Endodermal cell (in vitro differentiated cells): ENCODE measurements around the gene EIF4E2. TPM values are rescaled to one million over a fixed set of nuclear protein-coding genes. Genes with fewer than 3 reads are reported as not detected.

ENCODE experiments used
- DNase-seq: peaks from one replicate; pipeline ENCODE4 v3.0.0-alpha.2; 2017
- H3K27ac ChIP-seq: 2 replicates; pipeline ENCODE4 v1.5.1; 2013; ENCODE audit warnings: mild to moderate bottlenecking, low read depth, low read length, moderate library complexity
- H3K27me3 ChIP-seq: 2 replicates; pipeline ENCODE4 v1.6.1; 2013; ENCODE audit warnings: mild to moderate bottlenecking, low read length, moderate library complexity; ENCODE audit not compliant: insufficient read depth, control insufficient read depth, poor library complexity, severe bottlenecking
- H3K36me3 ChIP-seq: 2 replicates; pipeline ENCODE4 v1.7.0; 2013; ENCODE audit warnings: mild to moderate bottlenecking, low read length, moderate library complexity; ENCODE audit not compliant: control insufficient read depth, insufficient read depth
- H3K4me1 ChIP-seq: one replicate; pipeline ENCODE4 v1.7.0; 2013; ENCODE audit warnings: low read length; ENCODE audit not compliant: control insufficient read depth, insufficient read depth
- H3K4me3 ChIP-seq: 2 replicates; pipeline ENCODE4 v1.5.1; 2013; ENCODE audit warnings: mild to moderate bottlenecking, low read length, moderate library complexity
- H3K9ac ChIP-seq: 2 replicates; pipeline ENCODE4 v1.6.1; 2013; ENCODE audit warnings: mild to moderate bottlenecking, low read length, moderate library complexity; ENCODE audit not compliant: poor library complexity, severe bottlenecking; ENCODE audit errors: extremely low read depth
- H3K9me3 ChIP-seq: 2 replicates; pipeline ENCODE4 v1.6.1; 2013; ENCODE audit warnings: mild to moderate bottlenecking, low read length, moderate library complexity; ENCODE audit not compliant: control insufficient read depth
- H3K27ac Mint-ChIP-seq: 2 replicates; pipeline ENCODE4 v1.8.0; 2020; ENCODE audit warnings: mixed read lengths
- H3K27me3 Mint-ChIP-seq: 2 replicates; pipeline ENCODE4 v1.8.0; 2021; ENCODE audit warnings: mild to moderate bottlenecking, mixed read lengths; ENCODE audit not compliant: insufficient read depth
- H3K36me3 Mint-ChIP-seq: 2 replicates; pipeline ENCODE4 v1.8.0; 2020; ENCODE audit warnings: low read depth, mixed read lengths
- H3K4me1 Mint-ChIP-seq: 2 replicates; pipeline ENCODE4 v1.8.0; 2020; ENCODE audit warnings: mixed read lengths
- H3K4me3 Mint-ChIP-seq: 2 replicates; pipeline ENCODE4 v1.8.0; 2020; ENCODE audit warnings: mild to moderate bottlenecking, moderate library complexity, mixed read lengths
- H3K9me3 Mint-ChIP-seq: 2 replicates; pipeline ENCODE4 v1.8.0; 2020; ENCODE audit warnings: mild to moderate bottlenecking, mixed read lengths
- WGBS, 2 experiments: methylation state at CpG; one replicate each; pipeline versions ENCODE4 v1.1.5 to v1.1.7; 2013; ENCODE audit warnings: missing lambda C conversion rate in 2 of 2, mixed read lengths in 1 of 2; ENCODE audit not compliant: insufficient coverage in 1 of 2, insufficient read length in 1 of 2; 5-methylcytosine and 5-hydroxymethylcytosine counted together
- total RNA-seq, 2 donors: library from RNA; stranded (reverse); fragmentation: NEBNext Ultra II Directional in 1 of 2; extraction: Animal tissue kit (Norgen Biotek cat#: 25700) in 1 of 2; gene quantifications; 2 replicates in 1 of 2; 3 replicates in 1 of 2; pipeline ENCODE4 v1.2.1, GENCODE V29; 2021
- TF ChIP-seq, protein P1 (sequence below): fragments of 200-600 bp; sonication (generic); conservative IDR thresholded peaks from 2 replicates; pipeline ENCODE4 v1.5.0; 2021; ENCODE audit warnings: antibody characterized with exemption, mild to moderate bottlenecking

The EIF4E2 gene
- total RNA-seq, 2 donors from 2014 or later, result 105 to 116 TPM

- no peaks in the 10 kb centered on the region for H3K4me1 ChIP-seq
- H3K27ac ChIP-seq, result no peak overlapping the region
- H3K27me3 Mint-ChIP-seq, result peaks cover 4% of the 10 kb centered on the region
- H3K36me3 Mint-ChIP-seq, result no peaks in the 10 kb centered on the region
- no peak overlapping the region for H3K4me3 ChIP-seq
- H3K9me3 ChIP-seq, result no peaks in the 10 kb centered on the region
- peaks cover under 1% of the 10 kb centered on the region for H3K27me3 ChIP-seq
- 85 to 100% methylated on average over 3 to 10 of the region's 10 CpGs for WGBS, 2 experiments
- H3K9ac ChIP-seq, result no peak overlapping the region
- no peaks in the 10 kb centered on the region for H3K36me3 ChIP-seq
- no peak overlapping the region for H3K4me3 Mint-ChIP-seq
- TF ChIP-seq, protein P1, sequence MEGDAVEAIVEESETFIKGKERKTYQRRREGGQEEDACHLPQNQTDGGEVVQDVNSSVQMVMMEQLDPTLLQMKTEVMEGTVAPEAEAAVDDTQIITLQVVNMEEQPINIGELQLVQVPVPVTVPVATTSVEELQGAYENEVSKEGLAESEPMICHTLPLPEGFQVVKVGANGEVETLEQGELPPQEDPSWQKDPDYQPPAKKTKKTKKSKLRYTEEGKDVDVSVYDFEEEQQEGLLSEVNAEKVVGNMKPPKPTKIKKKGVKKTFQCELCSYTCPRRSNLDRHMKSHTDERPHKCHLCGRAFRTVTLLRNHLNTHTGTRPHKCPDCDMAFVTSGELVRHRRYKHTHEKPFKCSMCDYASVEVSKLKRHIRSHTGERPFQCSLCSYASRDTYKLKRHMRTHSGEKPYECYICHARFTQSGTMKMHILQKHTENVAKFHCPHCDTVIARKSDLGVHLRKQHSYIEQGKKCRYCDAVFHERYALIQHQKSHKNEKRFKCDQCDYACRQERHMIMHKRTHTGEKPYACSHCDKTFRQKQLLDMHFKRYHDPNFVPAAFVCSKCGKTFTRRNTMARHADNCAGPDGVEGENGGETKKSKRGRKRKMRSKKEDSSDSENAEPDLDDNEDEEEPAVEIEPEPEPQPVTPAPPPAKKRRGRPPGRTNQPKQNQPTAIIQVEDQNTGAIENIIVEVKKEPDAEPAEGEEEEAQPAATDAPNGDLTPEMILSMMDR, result no peak
- H3K9me3 Mint-ChIP-seq, result no peaks in the 10 kb centered on the region
- no peak overlapping the region for H3K27ac Mint-ChIP-seq
- no peak for DNase-seq
- peaks cover 3% of the 10 kb centered on the region for H3K4me1 Mint-ChIP-seq
Observed at GRCh38 chr2:232512602-232513001, 37.9 kb upstream of the EIF4E2 start.

- no peak overlapping the region for H3K27ac Mint-ChIP-seq
- no peaks in the 10 kb centered on the region for H3K27me3 ChIP-seq
- H3K9me3 ChIP-seq, result no peaks in the 10 kb centered on the region
- no peak overlapping the region for H3K4me3 ChIP-seq
- peaks cover 3% of the 10 kb centered on the region for H3K4me1 Mint-ChIP-seq
- H3K9me3 Mint-ChIP-seq, result no peaks in the 10 kb centered on the region
- no peak overlapping the region for H3K9ac ChIP-seq
- H3K4me1 ChIP-seq, result no peaks in the 10 kb centered on the region
- TF ChIP-seq, protein P1, result no peak
- WGBS, 2 experiments, result 60 to 88% methylated on average over 1 to 5 of the region's 5 CpGs
- DNase-seq, result no peak
- no peaks in the 10 kb centered on the region for H3K36me3 ChIP-seq
- H3K4me3 Mint-ChIP-seq, result no peak overlapping the region
- peaks cover 4% of the 10 kb centered on the region for H3K27me3 Mint-ChIP-seq
- no peaks in the 10 kb centered on the region for H3K36me3 Mint-ChIP-seq
- no peak overlapping the region for H3K27ac ChIP-seq
Observed at GRCh38 chr2:232513353-232513752, 37.1 kb upstream of the EIF4E2 start.

- DNase-seq, result no peak
- Histone ChIP-seq H3K27me3 (peaks cover 14% of the 10 kb centered on the region), H3K9ac (no peak overlapping the region), H3K36me3 (no peaks in the 10 kb centered on the region), H3K9me3 (no peaks in the 10 kb centered on the region), H3K4me1 (no peaks in the 10 kb centered on the region), H3K4me3 (no peak overlapping the region), H3K27ac (no peak overlapping the region)
- H3K27me3 Mint-ChIP-seq, result peaks cover 14% of the 10 kb centered on the region
- H3K9me3 Mint-ChIP-seq, result no peaks in the 10 kb centered on the region
- H3K27ac Mint-ChIP-seq, result no peak overlapping the region
- peaks cover 3% of the 10 kb centered on the region for H3K4me1 Mint-ChIP-seq
- no peak overlapping the region for H3K4me3 Mint-ChIP-seq
- no peaks in the 10 kb centered on the region for H3K36me3 Mint-ChIP-seq
- TF ChIP-seq, protein P1, result no peak
- WGBS, 2 experiments, result 91 to 94% methylated on average over 7 of the region's 7 CpGs
Observed at GRCh38 chr2:232515639-232516038, 34.9 kb upstream of the EIF4E2 start.
